Type B pancreatic cell (in vitro differentiated cells): ENCODE measurements around the gene LMF2. TPM values are rescaled to one million over a fixed set of nuclear protein-coding genes. Genes with fewer than 3 reads are reported as not detected.

Source experiments
- DNase-seq: peaks from one replicate; pipeline ENCODE4 v3.0.0; 2021; ENCODE audit warnings: mixed read lengths; ENCODE audit not compliant: unreplicated experiment; ENCODE audit errors: extremely low spot score
- H3K27ac Mint-ChIP-seq: 2 replicates; pipeline ENCODE4 v1.8.0; 2021; ENCODE audit warnings: mild to moderate bottlenecking, mixed read lengths
- H3K27me3 Mint-ChIP-seq: 2 replicates; pipeline ENCODE4 v1.8.0; 2021; ENCODE audit warnings: mixed read lengths
- H3K36me3 Mint-ChIP-seq: 2 replicates; pipeline ENCODE4 v1.8.0; 2021; ENCODE audit warnings: mixed read lengths
- H3K4me1 Mint-ChIP-seq: one replicate; pipeline ENCODE4 v1.8.0; 2021; ENCODE audit warnings: mixed read lengths; ENCODE audit not compliant: unreplicated experiment
- H3K4me3 Mint-ChIP-seq: 2 replicates; pipeline ENCODE4 v1.8.0; 2021; ENCODE audit warnings: mild to moderate bottlenecking, mixed read lengths
- H3K9me3 Mint-ChIP-seq: 2 replicates; pipeline ENCODE4 v1.8.0; 2021; ENCODE audit warnings: mixed read lengths
- CTCF ChIP-seq: fragments of 200-600 bp; sonication (generic); conservative IDR thresholded peaks from 2 replicates; pipeline ENCODE4 v1.5.0; 2021; ENCODE audit warnings: antibody characterized with exemption, mild to moderate bottlenecking
- total RNA-seq: library from RNA; stranded (reverse); gene quantifications from 2 replicates; pipeline ENCODE4 v1.2.1, GENCODE V29; 2021; ENCODE audit warnings: low replicate concordance

Gene LMF2
- total RNA-seq, 1 donor from 2014 or later, result 74.0 TPM

DNA sequence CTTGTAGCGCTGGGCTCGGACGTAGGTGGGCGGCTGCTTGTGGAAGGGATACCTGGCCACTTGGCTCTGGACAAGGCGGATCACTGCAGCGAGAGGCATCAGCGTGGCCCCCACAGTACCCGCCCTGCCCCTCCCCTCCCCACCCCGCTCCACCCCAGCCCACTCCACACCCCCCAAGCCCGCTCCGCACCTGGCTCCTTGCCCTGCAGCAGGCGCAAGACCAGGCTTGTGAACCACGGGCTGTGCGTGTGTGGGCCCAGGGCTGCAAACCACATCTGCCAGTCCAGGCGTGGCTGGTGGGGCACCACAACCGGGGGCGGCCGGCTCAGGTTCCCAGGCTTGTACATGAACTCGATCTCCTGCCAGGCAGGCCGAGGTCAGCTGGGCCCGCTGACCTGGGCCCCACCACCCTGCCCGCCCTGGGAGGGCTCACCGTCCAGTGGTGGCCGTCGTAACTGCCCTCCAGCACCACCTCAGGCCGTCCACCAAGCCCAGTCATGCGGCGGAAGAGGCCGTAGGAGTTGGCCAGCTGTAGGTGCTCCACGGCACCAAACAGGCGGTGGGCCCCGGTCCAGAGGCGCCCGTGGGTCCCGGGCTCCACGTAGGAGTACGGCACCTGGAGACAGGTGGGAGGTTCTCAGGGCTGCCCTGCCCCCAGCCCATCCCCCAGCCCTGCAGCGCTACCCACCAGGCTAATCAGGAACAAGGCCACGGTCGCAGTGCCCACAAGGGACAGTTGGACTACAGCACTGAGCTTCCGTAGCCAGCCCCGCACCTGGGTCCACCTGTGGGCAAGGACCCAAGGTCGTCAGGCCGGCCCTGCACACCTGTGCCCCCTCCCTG lies 2.9 kb downstream of the LMF2 start:
- no peaks in the 10 kb centered on the region for H3K36me3 Mint-ChIP-seq
- no peak overlapping the region for H3K27ac Mint-ChIP-seq
- no peaks in the 10 kb centered on the region for H3K27me3 Mint-ChIP-seq
- H3K9me3 Mint-ChIP-seq, result no peaks in the 10 kb centered on the region
- peaks cover 8% of the 10 kb centered on the region for H3K4me1 Mint-ChIP-seq
- TF ChIP-seq CTCF, result no peak
- no peak overlapping the region for H3K4me3 Mint-ChIP-seq
- DNase-seq, result peak; percentile 70

DNA sequence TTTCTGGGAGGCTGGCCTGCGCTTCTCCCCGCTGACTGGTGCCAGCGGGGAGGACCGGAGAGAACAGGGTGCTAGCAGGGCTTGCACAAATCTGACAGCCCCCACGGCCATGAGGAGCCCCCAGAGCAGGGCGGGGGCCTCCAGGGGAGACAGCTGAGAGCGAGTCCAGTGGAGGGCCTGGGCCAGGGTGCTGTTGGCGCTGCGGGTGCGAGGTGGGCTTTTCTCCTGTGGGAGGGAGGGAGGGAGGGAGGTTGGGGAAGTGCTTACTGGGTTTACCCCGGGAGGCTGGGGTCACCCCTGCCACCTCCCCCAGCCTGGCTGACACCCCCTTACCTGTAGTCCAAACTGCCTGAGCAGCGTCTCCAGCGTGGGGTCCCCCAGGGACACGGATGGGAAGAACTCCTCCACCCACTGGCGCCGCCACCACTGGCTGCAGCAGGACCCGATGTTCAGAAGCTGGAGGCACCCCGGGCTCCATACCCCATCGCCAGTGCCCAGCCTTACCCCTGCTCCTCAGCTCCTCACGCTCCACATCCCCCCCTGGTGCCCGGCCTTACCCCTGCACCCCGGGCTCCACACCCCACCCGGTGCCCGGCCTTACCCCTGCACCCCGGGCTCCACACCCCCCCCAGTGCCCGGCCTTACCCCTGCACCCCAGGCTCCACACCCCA lies 3.9 kb downstream of the LMF2 start:
- Mint-ChIP-seq H3K4me1 (peaks cover 3% of the 10 kb centered on the region), H3K9me3 (no peaks in the 10 kb centered on the region), H3K36me3 (no peaks in the 10 kb centered on the region), H3K27me3 (no peaks in the 10 kb centered on the region), H3K4me3 (no peak overlapping the region), H3K27ac (no peak overlapping the region)
- peak; percentile 67 for DNase-seq
- no peak for TF ChIP-seq CTCF

- Mint-ChIP-seq H3K27ac (no peak overlapping the region), H3K36me3 (no peaks in the 10 kb centered on the region), H3K27me3 (no peaks in the 10 kb centered on the region), H3K4me3 (no peak overlapping the region), H3K9me3 (no peaks in the 10 kb centered on the region), H3K4me1 (peaks cover 11% of the 10 kb centered on the region)
- no peak for DNase-seq
- TF ChIP-seq CTCF, result no peak
Measured at GRCh38 chr22:50502628-50503474, 4.7 kb downstream of the LMF2 start.

GRCh38 chr22:50502096-50502495 lies 5.4 kb downstream of the LMF2 start:
- Mint-ChIP-seq H3K27me3 (no peaks in the 10 kb centered on the region), H3K4me3 (no peak overlapping the region), H3K4me1 (peaks cover 13% of the 10 kb centered on the region), H3K27ac (no peak overlapping the region), H3K36me3 (no peaks in the 10 kb centered on the region), H3K9me3 (no peaks in the 10 kb centered on the region)
- TF ChIP-seq CTCF, result no peak
- DNase-seq, result no peak

DNA sequence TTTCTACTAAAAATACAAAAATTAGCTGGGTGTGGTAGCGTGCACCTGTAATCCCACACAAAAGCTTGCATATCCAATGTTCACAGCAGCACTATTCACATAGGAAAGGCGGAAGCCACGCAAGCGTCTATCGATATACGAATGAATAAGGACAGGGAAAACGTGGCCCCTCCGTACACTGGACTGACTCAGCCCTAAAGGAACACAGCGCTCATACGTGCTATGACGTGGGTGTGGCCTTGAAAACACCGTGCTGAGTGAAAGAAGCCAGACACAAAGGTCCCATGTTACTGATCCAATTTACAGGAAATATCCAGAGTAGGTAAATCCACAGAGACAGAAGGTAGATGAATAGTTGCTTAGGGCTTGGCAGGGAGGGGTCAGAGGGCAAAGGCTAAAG lies 7.0 kb downstream of the LMF2 start:
- DNase-seq, result no peak
- Mint-ChIP-seq H3K4me1 (peaks cover 13% of the 10 kb centered on the region), H3K27me3 (no peaks in the 10 kb centered on the region), H3K9me3 (no peaks in the 10 kb centered on the region), H3K27ac (no peak overlapping the region), H3K4me3 (no peak overlapping the region), H3K36me3 (no peaks in the 10 kb centered on the region)
- TF ChIP-seq CTCF, result no peak
